Measurements from ENCODE around the gene EHHADH.

DNA sequence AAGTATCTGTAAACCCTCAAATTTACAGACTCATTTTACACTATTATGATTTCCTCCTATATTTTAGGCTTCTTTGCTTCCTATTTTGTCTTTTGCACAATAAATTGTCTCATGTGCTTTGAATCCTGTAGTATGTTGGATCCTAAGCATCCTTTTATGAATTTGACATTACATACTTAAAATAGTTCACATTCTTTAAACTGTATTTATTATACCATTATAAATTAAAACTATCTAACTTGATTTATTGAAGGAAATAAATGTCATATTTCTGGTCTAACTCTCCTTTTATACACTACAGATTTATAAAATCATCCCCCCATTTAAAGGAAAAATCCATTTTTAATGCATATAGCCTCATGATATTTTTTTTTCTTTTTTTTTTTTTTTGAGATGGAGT is 32.6 kb downstream of the EHHADH start:
- TF ChIP-seq POLR2A (IDR thresholded peaks at IDR 0.05; ENCODE audit: extremely low read depth, insufficient read length) (no peak), MYC (IDR thresholded peaks at IDR 0.05; ENCODE audit: low read depth, low read length) (no peak), CTCF (IDR thresholded peaks at IDR 0.05; ENCODE audit: low read depth, low read length) (no peak), MAX (IDR thresholded peaks at IDR 0.05; ENCODE audit: low read depth, low read length) (no peak)
